GM18505 (cell line): ENCODE results near the gene TRIM52.
"Not testable (repeated sequence)": the region's sequence is repeated elsewhere in the genome, so short reads cannot be mapped to it uniquely, and the experiment has no call there.

Source experiments
- ATAC-seq: cut with Tn5 transposase; IDR thresholded peaks from one replicate; pipeline ENCODE4 v1.9.1; 2021; ENCODE audit not compliant: unreplicated experiment
- POLR2A ChIP-seq: IDR thresholded peaks from 4 replicates; pipeline ENCODE4 v1.6.1; 2011; ENCODE audit warnings: borderline replicate concordance; ENCODE audit not compliant: insufficient read depth, insufficient read length; ENCODE audit errors: extremely low read depth

Gene TRIM52

DNA sequence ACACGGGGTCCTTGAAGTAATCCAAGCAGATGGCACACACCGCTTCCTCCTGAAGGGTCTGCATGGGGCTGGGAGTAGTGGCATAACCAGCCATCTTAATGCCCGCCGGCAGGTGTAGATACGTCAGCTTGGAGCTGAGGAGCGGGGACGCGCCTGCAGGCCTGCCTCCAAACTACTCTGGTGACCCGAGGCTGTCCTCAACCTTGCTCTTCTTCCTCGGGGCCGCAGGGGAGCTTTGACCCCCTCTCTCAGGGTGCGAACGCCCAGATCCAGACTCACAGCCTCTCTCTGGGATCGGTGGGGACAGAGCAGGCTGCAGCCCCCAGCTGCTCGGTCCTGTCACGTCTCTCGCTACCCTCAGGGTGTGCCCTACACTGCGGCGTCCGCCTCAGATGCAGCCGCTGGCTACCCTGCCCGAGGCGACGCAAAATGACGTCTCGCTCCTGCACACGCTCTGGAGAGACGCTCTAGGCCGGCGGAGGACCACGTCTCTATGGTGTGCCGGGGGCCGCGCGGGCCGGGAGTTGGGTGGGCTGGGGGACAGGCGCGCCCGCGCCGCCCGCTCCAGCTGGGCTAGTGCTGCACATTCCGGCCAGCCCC is at the start of gene TRIM52:
Gene TRIM52, minus strand, starts transcription at position 424 of the 600 bp plus-strand sequence. Its CDS starts 330 bp downstream, at position 94.
- ATAC-seq = peak; percentile 81
- TF ChIP-seq POLR2A = peak; percentile 98

DNA sequence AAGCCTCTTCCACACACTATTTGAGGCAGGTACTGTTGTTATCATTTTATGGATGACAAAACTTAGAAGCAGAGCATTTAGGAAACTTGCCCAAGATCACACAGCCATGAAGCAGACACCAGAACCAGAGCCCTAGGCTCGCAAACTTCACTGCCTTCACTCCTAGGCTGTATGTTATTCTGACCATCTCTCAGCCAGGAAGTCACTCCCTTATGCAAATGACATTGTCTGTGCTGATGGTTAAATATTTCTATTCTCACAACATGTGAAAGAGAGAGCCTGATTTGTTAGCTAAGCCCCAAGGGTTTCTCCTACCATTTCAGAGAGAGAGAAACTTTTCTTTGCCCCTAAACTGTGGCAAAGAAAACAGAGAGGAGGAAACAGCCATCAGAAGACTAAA is 26.4 kb upstream of the TRIM52 start:
- ATAC-seq = not testable (repeated sequence)
- peak; percentile 39 for TF ChIP-seq POLR2A

DNA sequence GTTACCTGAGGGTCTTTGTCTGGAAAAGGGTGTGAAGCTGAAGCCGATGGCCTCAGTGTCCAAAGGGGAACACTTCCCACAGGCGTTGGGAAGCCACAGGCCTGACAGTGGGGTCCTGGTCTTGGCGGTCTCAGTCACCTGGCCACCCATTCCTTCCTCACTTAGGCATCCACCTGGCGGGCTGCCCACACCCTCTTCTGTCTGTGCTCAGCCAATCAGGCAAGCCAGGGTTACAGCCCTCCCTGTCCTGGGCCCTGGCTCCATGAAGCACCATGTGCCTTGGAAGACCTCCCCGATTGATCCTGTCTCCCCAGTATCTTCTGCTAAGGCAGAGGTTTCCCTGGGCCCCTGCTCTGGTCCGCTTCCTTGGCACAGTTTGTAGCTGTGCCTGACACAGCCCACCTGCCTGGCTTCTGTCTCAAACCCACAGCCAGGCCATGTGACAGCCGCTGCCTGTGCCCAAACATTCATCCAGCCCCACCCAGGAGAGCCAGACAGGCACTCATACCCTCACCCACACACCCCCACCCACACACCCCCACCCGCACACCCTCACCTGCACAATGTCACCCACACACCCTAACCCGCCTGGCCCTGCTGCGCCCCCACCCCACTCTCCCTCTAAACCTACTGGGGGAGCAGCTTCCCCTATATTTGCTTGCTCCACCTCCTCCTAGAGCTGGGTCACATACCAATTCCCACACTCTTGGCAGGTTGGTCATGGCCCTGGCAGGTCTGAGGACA is 25.2 kb upstream of the TRIM52 start:
- not testable (repeated sequence) for ATAC-seq

DNA sequence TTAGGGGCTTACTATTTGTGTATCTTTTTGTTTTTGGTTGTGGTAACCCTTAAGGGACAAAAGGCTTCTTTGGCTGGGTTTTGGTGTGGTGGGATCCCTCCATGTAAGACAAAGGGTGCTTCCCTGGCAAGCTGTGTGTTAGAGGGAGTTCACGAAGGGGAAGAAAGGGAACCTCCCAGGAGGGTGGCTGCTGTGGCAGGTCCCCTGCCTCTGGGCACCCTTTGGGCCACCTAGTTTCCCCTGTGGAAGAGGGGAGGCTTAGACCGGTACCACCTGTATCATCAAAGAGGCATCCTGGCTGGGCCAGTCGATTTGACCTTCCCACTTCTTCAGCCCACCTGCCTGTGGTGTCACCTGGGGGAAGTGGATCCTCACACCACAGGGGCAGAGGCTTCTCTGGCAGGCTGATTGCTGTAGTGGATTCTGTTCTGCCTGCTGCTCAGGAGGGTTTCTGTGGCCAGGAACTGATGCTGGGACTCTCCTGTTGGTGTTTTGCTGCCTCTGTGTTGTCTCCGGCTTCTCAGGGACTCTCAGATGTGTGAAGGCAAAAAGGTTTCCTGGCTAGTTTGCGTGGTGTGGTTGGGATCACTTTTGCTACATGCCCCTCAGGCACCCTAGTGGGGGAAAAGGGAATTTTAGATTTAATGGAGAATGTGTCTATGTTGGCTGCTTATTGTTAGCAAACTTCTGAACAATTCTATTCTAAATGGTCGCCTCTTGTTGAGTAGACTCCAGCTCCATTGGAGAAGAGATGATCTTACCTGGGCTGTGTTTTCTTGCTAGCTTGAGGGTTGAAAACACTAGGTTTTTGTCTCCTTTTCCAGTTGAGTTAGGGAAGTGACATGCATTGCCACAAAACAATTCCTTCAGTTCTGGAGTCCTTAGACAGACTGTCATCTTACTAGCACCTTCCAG is 23.2 kb upstream of the TRIM52 start:
- ATAC-seq = not testable (repeated sequence)

DNA sequence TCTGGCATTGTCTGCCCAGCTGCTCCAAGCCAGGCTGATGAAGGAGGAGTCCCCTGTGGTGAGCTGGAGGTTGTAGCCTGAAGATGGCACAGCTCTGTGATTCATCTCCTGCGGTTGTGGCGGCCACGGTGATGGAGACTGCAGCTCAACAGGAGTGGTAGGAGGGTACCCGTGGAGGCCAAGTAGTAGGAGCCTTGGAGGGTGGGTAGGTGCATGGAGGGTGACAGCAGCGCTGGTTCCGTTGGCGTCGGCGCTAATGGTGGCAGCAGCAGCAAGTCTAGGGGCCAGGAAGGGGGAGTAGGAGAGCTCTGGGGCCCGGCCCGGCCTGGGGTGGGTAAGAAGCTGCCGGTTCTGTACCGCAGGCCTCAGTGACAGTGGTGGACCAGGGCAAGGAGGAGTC is 22.4 kb upstream of the TRIM52 start:
- no peak for ATAC-seq
- no peak for TF ChIP-seq POLR2A

GRCh38 chr5:181282874-181283273 is 21.9 kb upstream of the TRIM52 start:
- no peak for ATAC-seq
- no peak for TF ChIP-seq POLR2A

GRCh38 chr5:181282415-181282814 is 21.5 kb upstream of the TRIM52 start:
- ATAC-seq = not testable (repeated sequence)

DNA sequence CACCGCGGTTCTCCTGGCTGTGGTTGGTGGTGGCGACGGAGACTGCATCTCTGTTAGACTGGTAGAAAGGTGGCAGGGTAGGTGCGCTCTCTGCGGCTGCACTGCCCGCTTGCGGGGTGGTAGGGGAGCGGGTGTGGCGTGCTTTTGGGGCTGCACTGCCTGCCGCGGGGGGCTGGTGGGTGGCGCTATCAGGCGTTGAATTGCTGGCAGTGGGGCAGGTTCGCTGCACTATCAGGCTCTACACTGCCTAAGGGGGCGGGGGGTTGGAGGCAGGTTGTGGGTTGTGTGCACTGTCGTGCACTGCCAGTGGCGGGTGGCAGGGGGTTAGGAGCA is 21.0 kb upstream of the TRIM52 start:
- no peak for ATAC-seq
- TF ChIP-seq POLR2A = no peak

GRCh38 chr5:181281077-181281983 is 20.4 kb upstream of the TRIM52 start:
- TF ChIP-seq POLR2A = no peak
- ATAC-seq = no peak

DNA sequence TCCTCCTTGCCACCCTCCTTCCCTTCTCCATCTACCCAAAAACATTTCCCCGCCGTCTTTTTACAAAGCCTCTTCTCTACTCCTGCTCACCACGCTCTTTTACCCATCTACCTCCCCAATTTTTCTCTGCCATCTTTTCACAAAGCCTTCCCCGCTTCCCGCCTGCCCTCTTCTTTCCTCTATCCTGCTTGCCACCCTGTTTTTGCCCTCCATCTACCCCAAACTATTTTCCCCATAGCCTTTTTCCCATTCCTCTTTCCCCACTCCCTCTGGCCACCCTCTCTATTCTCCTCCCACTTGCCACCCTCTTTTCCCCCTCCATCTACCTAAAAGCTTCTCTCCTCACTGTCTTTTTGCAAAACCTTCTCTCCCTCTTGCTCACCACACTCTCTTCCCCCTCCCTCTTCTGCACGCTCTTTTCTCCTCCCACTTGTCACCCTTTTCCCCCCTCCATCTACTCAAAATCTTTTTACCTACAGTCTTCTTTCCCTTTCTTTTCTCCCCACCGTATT is 19.4 kb upstream of the TRIM52 start:
- TF ChIP-seq POLR2A = no peak
- no peak for ATAC-seq

- not testable (repeated sequence) for ATAC-seq
These were observed 12.4 kb upstream of the TRIM52 start for GRCh38 chr5:181273433-181273744.

GRCh38 chr5:181271081-181271480 is 10.1 kb upstream of the TRIM52 start:
- ATAC-seq = no peak
- TF ChIP-seq POLR2A = no peak

DNA sequence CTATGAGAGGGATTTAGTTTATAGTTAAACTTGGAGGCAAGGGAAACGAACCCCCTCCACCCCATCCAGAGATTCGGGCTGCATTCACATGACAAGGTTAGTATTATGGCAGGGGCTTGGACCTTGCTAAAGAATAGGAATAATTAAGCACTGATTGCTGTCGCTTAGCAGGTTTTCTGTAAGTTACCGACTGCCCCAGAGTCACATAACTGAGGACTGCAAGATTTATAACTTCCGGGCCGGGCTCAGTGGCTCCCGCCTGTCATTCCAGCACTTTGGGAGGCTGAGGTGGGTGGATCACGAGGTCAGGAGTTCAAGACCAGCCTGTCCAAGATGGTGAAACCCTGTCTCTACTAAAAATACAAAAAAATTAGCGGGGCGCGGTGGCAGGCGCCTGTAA is 7.0 kb upstream of the TRIM52 start:
- not testable (repeated sequence) for ATAC-seq

- ATAC-seq = not testable (repeated sequence)
These were observed 6.5 kb upstream of the TRIM52 start for GRCh38 chr5:181267291-181267904.
